GM21360 (cell line): ENCODE data around the gene GAD1.

ENCODE experiments used
- ATAC-seq: cut with Tn5 transposase; IDR thresholded peaks from one replicate; pipeline ENCODE4 v1.9.1; 2021; ENCODE audit warnings: mild to moderate bottlenecking, moderate library complexity; ENCODE audit not compliant: unreplicated experiment

The GAD1 gene

GRCh38 chr2:170840717-170841210 is 24.1 kb downstream of the GAD1 start:
- no peak for ATAC-seq

- no peak for ATAC-seq
Measured at GRCh38 chr2:170842785-170843184, 26.1 kb downstream of the GAD1 start.

GRCh38 chr2:170843656-170844055 is 27.0 kb downstream of the GAD1 start:
- ATAC-seq, result no peak

GRCh38 chr2:170845343-170845742 is 28.7 kb downstream of the GAD1 start:
- no peak for ATAC-seq

GRCh38 chr2:170846314-170846713 is 29.6 kb downstream of the GAD1 start:
- no peak for ATAC-seq

- ATAC-seq, result no peak
Measured at GRCh38 chr2:170847716-170848115, 31.0 kb downstream of the GAD1 start.

GRCh38 chr2:170848587-170848986 is 31.9 kb downstream of the GAD1 start:
- ATAC-seq, result no peak

- no peak for ATAC-seq
Measured at GRCh38 chr2:170850251-170850650, 33.6 kb downstream of the GAD1 start.

GRCh38 chr2:170851635-170852034 is 34.9 kb downstream of the GAD1 start:
- ATAC-seq, result no peak

GRCh38 chr2:170856066-170856465 is 39.4 kb downstream of the GAD1 start:
- no peak for ATAC-seq

GRCh38 chr2:170862286-170862902 is 45.7 kb downstream of the GAD1 start:
- no peak for ATAC-seq

- no peak for ATAC-seq
Measured at GRCh38 chr2:170863087-170863486, 46.4 kb downstream of the GAD1 start.

GRCh38 chr2:170869036-170869435 is 52.3 kb downstream of the GAD1 start:
- ATAC-seq, result no peak

- no peak for ATAC-seq
Measured at GRCh38 chr2:170869461-170869860, 52.8 kb downstream of the GAD1 start.

GRCh38 chr2:170873035-170873692 is 56.5 kb downstream of the GAD1 start:
- ATAC-seq, result no peak

GRCh38 chr2:170878066-170878465 is 61.4 kb downstream of the GAD1 start:
- ATAC-seq, result no peak

- no peak for ATAC-seq
Measured at GRCh38 chr2:170878505-170878904, 61.8 kb downstream of the GAD1 start.

GRCh38 chr2:170881840-170882239 is 65.2 kb downstream of the GAD1 start:
- ATAC-seq, result no peak

- ATAC-seq, result no peak
Measured at GRCh38 chr2:170882758-170883157, 66.1 kb downstream of the GAD1 start.

- no peak for ATAC-seq
Measured at GRCh38 chr2:170883683-170884082, 67.0 kb downstream of the GAD1 start.

GRCh38 chr2:170885130-170885791 is 68.6 kb downstream of the GAD1 start:
- no peak for ATAC-seq

GRCh38 chr2:170886386-170886785 is 69.7 kb downstream of the GAD1 start:
- no peak for ATAC-seq
